BJ (cell line): ENCODE results near the gene AMY1B. TPM values are rescaled to one million over a fixed set of nuclear protein-coding genes. Genes with fewer than 3 reads are reported as not detected.
"Not testable (repeated sequence)": the region's sequence is repeated elsewhere in the genome, so short reads cannot be mapped to it uniquely, and the experiment has no call there.

Source experiments
- CTCF ChIA-PET: fragments of 350-600 bp; formaldehyde crosslinking; extraction: SDS; loops from one replicate; lab custom pipeline; 2021; ENCODE audit warnings: antibody characterized with exemption, inconsistent platforms; lab: Yijun Ruan, JAX
- POLR2A ChIA-PET: fragments of 300-600 bp; sonication (Branson Sonifier 250); formaldehyde crosslinking; extraction: SDS; loops from one replicate; lab custom pipeline; 2021; ENCODE audit warnings: antibody characterized with exemption; lab: Charles Lee
- DNase-seq: peaks from one replicate; pipeline ENCODE4 v3.0.0-alpha.2; 2011; ENCODE audit warnings: low read depth
- H3K27me3 ChIP-seq: 2 replicates; pipeline ENCODE4 v1.6.0; 2011; ENCODE audit warnings: low read length; ENCODE audit not compliant: control insufficient read depth, insufficient read depth
- H3K36me3 ChIP-seq: 2 replicates; pipeline ENCODE4 v1.5.1; 2011; ENCODE audit warnings: low read length; ENCODE audit not compliant: control insufficient read depth, insufficient read depth
- H3K4me3 ChIP-seq: 2 replicates; pipeline ENCODE4 v1.5.1; 2011; ENCODE audit warnings: low read depth, mild to moderate bottlenecking, control low read depth, low read length
- polyA minus RNA-seq: library from RNA; depleted of rRNA, polyadenylated mRNA; stranded (reverse); fragments of >200 nt; gene quantifications from 2 replicates; pipeline ENCODE4 v1.2.3, GENCODE V29; 2011; rRNA and poly(A)+ RNA removed
- polyA plus RNA-seq: library from polyadenylated mRNA; depleted of rRNA; stranded (reverse); fragments of >200 nt; gene quantifications from 2 replicates; pipeline ENCODE4 v1.2.3, GENCODE V29; 2011; rRNA removed

The AMY1B gene
- polyA plus RNA-seq, result not detected in 2 replicates
- polyA minus RNA-seq, result not detected in 2 replicates

DNA sequence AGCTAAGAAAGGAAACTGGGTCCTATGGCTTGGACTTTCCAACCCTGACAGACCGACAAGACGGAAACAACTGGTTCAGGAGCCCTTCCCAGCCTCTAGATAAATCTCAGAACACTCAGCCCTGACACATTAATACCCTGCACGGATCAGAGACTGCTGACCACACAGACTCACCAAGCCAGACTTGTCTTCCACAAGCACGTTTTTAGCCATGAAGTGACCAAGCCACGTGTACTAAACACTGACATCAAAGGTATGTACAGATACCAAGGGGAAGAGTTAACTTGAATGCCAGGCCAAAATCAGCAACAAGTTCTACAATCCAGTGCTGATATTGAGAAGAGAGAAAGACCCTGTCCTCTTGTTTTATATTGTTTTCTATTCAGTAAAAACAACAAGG is at the start of gene AMY1B:
Gene AMY1B (minus strand): TSS at position 101 of the 400 bp plus-strand sequence. CDS start 571 bp downstream, outside the sequence.
- H3K27me3 ChIP-seq, POLR2A ChIA-PET, H3K36me3 ChIP-seq, DNase-seq, H3K4me3 ChIP-seq, CTCF ChIA-PET: not testable (repeated sequence)

DNA sequence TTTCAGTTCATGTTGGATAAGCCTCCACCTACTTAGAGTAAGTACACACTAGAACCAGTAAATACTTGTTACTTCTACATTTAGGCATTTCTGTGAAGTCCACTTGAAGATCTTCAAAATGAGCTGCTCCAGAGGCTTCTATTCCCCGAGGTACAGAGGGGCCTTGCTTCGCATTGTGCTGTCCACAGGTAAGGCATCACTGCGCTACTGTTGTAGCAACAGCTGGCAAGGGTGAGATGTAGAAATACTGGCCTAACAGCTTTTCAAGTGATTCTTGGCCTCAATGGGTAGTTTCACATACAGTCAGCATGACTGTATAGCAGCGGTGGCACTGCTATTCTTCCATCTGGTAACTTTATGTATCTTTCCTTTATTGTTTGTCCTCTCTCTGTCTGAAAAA is 49.0 kb upstream of the AMY1B start:
- H3K36me3 ChIP-seq, H3K4me3 ChIP-seq, H3K27me3 ChIP-seq, DNase-seq, CTCF ChIA-PET, POLR2A ChIA-PET: not testable (repeated sequence)

DNA sequence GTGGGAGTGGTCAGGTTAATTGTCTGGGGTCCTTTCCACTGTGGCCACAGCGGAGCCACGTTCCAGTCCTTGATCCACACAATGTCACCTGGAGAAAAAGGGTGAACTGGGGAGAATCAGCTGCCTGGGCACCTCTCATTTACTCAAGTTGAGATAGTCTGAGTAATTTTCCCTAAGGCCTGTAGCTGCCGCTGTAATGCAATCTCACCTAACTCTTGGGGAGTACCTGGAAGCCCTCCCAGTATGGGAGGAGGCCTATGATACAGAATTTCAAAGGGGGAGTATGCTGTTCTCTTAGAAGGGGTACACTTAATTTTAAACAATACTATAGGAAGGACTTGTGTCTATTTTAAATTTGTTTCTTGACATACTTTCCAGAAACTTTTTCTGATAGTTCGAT is 48.4 kb upstream of the AMY1B start:
- H3K4me3 ChIP-seq, H3K27me3 ChIP-seq, DNase-seq, POLR2A ChIA-PET, CTCF ChIA-PET, H3K36me3 ChIP-seq: not testable (repeated sequence)

DNA sequence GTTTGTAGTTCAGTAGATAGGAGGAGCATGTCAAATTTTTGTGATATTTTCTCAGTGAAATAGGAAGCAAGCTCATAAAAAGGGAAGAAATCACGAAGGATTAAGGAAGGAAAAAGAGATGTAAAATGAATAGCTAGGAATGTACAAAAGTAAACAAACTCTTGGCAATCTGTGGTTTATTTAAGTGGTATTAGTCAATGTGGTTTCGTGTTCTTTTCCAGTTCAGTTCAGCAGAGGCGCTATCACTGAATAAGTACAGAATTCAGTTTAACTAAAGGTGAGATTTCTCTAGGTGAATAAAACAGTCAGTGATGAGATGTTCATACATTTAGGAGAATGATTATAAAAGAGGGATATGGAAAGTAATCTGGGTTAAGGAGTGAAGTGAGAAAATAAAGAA is 42.0 kb upstream of the AMY1B start:
- CTCF ChIA-PET, DNase-seq, POLR2A ChIA-PET, H3K36me3 ChIP-seq, H3K27me3 ChIP-seq, H3K4me3 ChIP-seq: not testable (repeated sequence)

DNA sequence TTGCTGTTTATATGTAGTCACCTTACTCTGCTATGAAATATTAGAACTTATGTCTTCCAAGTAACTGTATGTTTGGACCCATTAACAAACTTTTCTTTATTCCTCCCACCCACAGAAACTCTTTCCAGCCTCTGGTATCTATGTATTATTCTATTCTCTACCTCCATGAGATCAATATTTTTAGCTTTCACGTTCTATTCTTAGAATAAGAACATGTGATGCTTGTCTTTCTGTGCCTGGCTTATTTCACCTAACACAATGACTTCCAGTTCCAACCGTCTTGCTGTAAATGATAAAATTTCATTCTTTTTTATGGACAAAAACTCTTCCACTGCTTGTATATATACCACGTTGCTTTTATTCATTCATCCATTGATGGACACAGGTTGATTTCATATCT is 39.3 kb upstream of the AMY1B start:
- H3K27me3 ChIP-seq, H3K36me3 ChIP-seq, POLR2A ChIA-PET, H3K4me3 ChIP-seq, DNase-seq, CTCF ChIA-PET: not testable (repeated sequence)

DNA sequence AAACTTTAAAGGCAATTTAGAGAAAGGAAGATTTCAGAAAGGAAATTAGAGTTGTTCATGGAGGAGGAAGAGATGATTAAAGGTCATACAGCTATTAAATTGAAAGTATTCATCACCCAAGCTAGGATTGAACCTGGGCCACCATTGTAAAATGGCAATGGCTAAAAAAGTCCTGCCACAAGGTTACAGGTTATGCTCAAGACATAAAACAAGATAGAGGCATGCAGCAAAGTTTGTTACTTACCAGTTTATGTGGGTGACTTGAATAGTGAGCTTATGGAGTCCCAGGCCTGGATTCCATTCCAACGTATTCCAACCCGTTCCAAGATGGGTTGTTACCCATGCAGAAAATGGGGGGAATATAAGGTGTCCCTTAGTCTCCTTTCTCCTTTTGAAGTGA is 25.5 kb upstream of the AMY1B start:
- H3K27me3 ChIP-seq, POLR2A ChIA-PET, H3K36me3 ChIP-seq, DNase-seq, CTCF ChIA-PET, H3K4me3 ChIP-seq: not testable (repeated sequence)

DNA sequence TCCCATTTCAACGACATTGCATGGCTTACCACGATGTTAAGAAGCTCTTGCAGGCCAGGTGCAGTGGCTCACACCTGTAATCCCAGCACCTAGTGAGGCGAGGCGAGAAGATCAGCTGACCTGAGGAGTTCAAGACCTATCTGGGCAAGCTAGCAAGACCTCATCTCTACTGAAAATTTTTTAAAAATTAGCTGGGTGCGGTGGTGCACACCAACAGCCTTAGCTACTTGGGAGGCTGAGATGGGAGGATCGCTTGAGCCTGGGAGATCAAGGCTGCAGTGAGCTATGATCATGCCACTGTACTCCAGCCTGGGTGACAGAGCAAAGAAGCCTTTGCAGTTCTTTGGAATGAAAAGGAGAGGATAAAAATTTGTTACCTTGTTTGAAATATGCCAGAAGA is 21.4 kb upstream of the AMY1B start:
- DNase-seq, POLR2A ChIA-PET, CTCF ChIA-PET, H3K36me3 ChIP-seq, H3K27me3 ChIP-seq, H3K4me3 ChIP-seq: not testable (repeated sequence)

DNA sequence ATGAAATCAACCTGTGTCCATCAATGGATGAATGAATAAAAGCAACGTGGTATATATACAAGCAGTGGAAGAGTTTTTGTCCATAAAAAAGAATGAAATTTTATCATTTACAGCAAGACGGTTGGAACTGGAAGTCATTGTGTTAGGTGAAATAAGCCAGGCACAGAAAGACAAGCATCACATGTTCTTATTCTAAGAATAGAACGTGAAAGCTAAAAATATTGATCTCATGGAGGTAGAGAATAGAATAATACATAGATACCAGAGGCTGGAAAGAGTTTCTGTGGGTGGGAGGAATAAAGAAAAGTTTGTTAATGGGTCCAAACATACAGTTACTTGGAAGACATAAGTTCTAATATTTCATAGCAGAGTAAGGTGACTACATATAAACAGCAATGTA is 14.4 kb upstream of the AMY1B start:
- POLR2A ChIA-PET, DNase-seq, H3K27me3 ChIP-seq, CTCF ChIA-PET, H3K4me3 ChIP-seq, H3K36me3 ChIP-seq: not testable (repeated sequence)

DNA sequence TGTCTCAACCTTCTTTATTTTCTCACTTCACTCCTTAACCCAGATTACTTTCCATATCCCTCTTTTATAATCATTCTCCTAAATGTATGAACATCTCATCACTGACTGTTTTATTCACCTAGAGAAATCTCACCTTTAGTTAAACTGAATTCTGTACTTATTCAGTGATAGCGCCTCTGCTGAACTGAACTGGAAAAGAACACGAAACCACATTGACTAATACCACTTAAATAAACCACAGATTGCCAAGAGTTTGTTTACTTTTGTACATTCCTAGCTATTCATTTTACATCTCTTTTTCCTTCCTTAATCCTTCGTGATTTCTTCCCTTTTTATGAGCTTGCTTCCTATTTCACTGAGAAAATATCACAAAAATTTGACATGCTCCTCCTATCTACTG is 11.7 kb upstream of the AMY1B start:
- DNase-seq, POLR2A ChIA-PET, CTCF ChIA-PET, H3K27me3 ChIP-seq, H3K36me3 ChIP-seq, H3K4me3 ChIP-seq: not testable (repeated sequence)

DNA sequence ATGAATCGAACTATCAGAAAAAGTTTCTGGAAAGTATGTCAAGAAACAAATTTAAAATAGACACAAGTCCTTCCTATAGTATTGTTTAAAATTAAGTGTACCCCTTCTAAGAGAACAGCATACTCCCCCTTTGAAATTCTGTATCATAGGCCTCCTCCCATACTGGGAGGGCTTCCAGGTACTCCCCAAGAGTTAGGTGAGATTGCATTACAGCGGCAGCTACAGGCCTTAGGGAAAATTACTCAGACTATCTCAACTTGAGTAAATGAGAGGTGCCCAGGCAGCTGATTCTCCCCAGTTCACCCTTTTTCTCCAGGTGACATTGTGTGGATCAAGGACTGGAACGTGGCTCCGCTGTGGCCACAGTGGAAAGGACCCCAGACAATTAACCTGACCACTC is 5.2 kb upstream of the AMY1B start:
- H3K27me3 ChIP-seq, CTCF ChIA-PET, DNase-seq, POLR2A ChIA-PET, H3K36me3 ChIP-seq, H3K4me3 ChIP-seq: not testable (repeated sequence)

DNA sequence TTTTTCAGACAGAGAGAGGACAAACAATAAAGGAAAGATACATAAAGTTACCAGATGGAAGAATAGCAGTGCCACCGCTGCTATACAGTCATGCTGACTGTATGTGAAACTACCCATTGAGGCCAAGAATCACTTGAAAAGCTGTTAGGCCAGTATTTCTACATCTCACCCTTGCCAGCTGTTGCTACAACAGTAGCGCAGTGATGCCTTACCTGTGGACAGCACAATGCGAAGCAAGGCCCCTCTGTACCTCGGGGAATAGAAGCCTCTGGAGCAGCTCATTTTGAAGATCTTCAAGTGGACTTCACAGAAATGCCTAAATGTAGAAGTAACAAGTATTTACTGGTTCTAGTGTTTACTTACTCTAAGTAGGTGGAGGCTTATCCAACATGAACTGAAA is 4.7 kb upstream of the AMY1B start:
- POLR2A ChIA-PET, H3K36me3 ChIP-seq, H3K27me3 ChIP-seq, DNase-seq, H3K4me3 ChIP-seq, CTCF ChIA-PET: not testable (repeated sequence)

DNA sequence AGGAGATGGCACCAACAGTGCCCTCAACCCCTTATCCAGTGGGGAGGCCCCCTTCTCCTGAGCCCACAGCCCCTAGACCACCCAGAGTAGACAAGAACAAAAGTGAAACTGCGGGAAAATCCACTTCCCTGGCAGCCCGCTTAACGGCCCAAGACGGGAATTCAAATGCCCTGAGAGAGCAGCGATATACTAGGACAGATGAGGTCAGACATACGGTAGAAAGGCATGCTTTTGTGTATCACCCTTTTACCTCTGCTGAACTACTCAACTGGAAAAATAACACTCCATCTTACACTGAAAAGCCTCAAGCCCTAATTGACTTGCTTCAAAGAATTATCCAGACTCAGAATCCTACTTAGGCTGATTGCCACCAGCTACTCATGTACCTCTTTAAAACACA is 1.4 kb upstream of the AMY1B start:
- H3K27me3 ChIP-seq, H3K4me3 ChIP-seq, POLR2A ChIA-PET, CTCF ChIA-PET, DNase-seq, H3K36me3 ChIP-seq: not testable (repeated sequence)

DNA sequence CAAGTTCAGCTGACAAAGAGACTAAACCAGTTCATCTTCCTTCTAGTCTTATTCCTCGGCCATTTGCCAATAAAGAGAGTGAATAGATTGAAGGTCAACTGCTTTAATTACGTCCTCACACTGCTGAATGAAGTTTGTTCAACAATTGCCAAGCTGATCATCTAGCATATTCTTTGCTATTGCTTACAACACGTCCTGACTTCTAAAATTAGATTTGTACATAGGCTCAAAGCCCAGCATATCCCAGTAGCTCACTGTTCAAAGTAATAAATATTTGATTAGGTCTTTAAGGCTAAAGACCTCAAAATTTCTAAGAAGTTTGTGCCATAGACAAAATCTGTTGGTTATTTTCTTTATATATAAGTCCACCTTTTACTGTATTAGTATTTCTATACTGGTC is 19.7 kb downstream of the AMY1B start:
- POLR2A ChIA-PET, result not testable (repeated sequence)

DNA sequence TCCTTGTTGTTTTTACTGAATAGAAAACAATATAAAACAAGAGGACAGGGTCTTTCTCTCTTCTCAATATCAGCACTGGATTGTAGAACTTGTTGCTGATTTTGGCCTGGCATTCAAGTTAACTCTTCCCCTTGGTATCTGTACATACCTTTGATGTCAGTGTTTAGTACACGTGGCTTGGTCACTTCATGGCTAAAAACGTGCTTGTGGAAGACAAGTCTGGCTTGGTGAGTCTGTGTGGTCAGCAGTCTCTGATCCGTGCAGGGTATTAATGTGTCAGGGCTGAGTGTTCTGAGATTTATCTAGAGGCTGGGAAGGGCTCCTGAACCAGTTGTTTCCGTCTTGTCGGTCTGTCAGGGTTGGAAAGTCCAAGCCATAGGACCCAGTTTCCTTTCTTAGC is 40.5 kb downstream of the AMY1B start, which contains the start of gene AMY1A:
Gene AMY1A (plus strand): TSS at position 301 of the 400 bp plus-strand sequence. CDS start 571 bp downstream, outside the sequence.
- H3K36me3 ChIP-seq, CTCF ChIA-PET, H3K4me3 ChIP-seq, DNase-seq, H3K27me3 ChIP-seq, POLR2A ChIA-PET: not testable (repeated sequence)

More for the DNA sequence above, 19.7 kb downstream of the AMY1B start:
- CTCF ChIA-PET, H3K36me3 ChIP-seq, DNase-seq, H3K27me3 ChIP-seq, H3K4me3 ChIP-seq: not testable (repeated sequence)
